BJ (cell line): ENCODE data around the gene SMC1A. TPM values are rescaled to one million over a fixed set of nuclear protein-coding genes. Genes with fewer than 3 reads are reported as not detected.

Source experiments
- CTCF ChIA-PET: fragments of 350-600 bp; formaldehyde crosslinking; extraction: SDS; loops from one replicate; lab custom pipeline; 2021; ENCODE audit warnings: antibody characterized with exemption, inconsistent platforms; lab: Yijun Ruan, JAX
- POLR2A ChIA-PET: fragments of 300-600 bp; sonication (Branson Sonifier 250); formaldehyde crosslinking; extraction: SDS; loops from one replicate; lab custom pipeline; 2021; ENCODE audit warnings: antibody characterized with exemption; lab: Charles Lee
- DNase-seq: peaks from one replicate; pipeline ENCODE4 v3.0.0-alpha.2; 2011; ENCODE audit warnings: low read depth
- H3K27me3 ChIP-seq: 2 replicates; pipeline ENCODE4 v1.6.0; 2011; ENCODE audit warnings: low read length; ENCODE audit not compliant: control insufficient read depth, insufficient read depth
- H3K36me3 ChIP-seq: 2 replicates; pipeline ENCODE4 v1.5.1; 2011; ENCODE audit warnings: low read length; ENCODE audit not compliant: control insufficient read depth, insufficient read depth
- H3K4me3 ChIP-seq: 2 replicates; pipeline ENCODE4 v1.5.1; 2011; ENCODE audit warnings: low read depth, mild to moderate bottlenecking, control low read depth, low read length
- polyA plus RNA-seq: library from polyadenylated mRNA; depleted of rRNA; stranded (reverse); fragments of >200 nt; gene quantifications from 2 replicates; pipeline ENCODE4 v1.2.3, GENCODE V29; 2011
- TF ChIP-seq, protein P1 (sequence below): IDR thresholded peaks from 2 replicates; pipeline ENCODE4 v1.5.1; 2011; ENCODE audit warnings: low read depth, mild to moderate bottlenecking, control low read depth, inconsistent platforms, low read length, moderate library complexity; ENCODE audit not compliant: insufficient read depth

The SMC1A gene
- polyA plus RNA-seq, 1 experiment, result 18.7 TPM

GRCh38 chrX:53441531-53442321, 19.3 kb upstream of the SMC1A start:
- H3K4me3 ChIP-seq, result peak overlapping the region; percentile 39
- H3K27me3 ChIP-seq, result no peaks in the 10 kb centered on the region
- ChIA-PET POLR2A (no interaction called here), CTCF (interaction anchor here (1.2 to 1.6 kb wide), 2 partner anchors 128 to 157 kb away, joined by 4 read pairs; no protein-coding TSS in a partner anchor)
- DNase-seq, result no peak
- TF ChIP-seq, protein P1, sequence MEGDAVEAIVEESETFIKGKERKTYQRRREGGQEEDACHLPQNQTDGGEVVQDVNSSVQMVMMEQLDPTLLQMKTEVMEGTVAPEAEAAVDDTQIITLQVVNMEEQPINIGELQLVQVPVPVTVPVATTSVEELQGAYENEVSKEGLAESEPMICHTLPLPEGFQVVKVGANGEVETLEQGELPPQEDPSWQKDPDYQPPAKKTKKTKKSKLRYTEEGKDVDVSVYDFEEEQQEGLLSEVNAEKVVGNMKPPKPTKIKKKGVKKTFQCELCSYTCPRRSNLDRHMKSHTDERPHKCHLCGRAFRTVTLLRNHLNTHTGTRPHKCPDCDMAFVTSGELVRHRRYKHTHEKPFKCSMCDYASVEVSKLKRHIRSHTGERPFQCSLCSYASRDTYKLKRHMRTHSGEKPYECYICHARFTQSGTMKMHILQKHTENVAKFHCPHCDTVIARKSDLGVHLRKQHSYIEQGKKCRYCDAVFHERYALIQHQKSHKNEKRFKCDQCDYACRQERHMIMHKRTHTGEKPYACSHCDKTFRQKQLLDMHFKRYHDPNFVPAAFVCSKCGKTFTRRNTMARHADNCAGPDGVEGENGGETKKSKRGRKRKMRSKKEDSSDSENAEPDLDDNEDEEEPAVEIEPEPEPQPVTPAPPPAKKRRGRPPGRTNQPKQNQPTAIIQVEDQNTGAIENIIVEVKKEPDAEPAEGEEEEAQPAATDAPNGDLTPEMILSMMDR, result no peak
- no peaks in the 10 kb centered on the region for H3K36me3 ChIP-seq

DNA sequence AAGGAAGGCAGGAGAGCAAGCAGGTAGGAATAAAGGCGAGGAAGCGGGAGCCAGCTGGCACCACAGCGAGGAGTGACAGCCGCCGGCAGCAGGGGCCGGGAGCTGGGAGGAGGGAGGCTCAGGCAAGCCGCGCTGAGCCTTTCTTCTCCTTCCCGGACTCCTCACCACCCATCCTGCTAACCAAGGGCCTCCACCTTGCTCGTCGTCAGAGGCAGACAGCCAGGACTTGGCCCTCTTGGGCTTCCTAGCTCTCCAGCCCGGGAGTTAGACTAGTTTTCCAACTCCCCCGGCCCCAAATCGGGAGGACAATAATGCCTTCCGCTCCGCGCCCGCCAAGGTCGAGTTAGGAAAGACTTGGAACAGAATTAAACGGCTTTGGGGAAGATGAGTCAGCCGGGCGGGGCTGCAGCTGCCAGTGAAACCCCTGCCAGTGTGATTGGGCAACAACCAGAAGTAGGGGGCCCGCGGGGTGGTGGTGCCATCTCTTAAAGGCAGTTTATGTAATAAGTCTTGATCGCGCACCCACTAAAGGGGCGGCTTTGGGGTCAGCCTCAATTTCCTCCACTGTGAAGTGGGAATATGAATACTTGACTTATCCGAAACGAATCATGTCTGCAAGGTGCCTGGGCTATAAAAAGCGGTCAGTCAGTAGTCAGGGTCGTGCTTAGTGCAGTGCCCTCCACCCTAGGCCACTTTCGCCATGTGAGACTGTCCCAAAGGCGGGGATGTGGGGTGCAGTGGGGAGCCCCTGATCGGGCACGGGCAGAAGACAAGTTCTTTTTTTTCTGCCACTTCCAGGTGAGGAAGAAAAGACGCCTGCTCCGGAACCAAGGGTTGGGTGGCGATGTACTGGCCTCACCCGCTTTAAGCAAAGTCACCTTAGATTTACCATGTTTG, 18.4 kb upstream of the SMC1A start:
- TF ChIP-seq, protein P1, result no peak
- POLR2A ChIA-PET, result no interaction called here
- peak overlapping the region; percentile 39 for H3K4me3 ChIP-seq

DNA sequence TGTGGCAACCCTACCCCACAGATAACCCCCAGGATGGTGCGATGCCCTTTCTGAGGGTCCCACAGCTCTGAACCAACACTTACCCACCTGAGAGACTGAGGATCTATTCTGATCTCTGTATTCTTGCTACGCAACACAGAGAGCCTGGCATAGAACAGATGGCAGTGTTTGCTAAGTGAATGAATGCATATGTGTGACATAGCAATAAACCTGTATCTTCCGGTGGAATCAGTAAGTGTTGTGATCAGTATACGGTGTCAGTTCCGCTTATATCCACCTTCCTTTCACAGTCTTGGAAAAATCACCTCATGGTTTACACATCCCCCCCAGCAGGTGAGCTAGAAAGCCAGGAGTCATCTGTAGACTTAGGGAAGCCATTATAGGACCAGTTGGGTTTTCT, 17.6 kb upstream of the SMC1A start:
- no peak for DNase-seq
- H3K27me3 ChIP-seq, result no peaks in the 10 kb centered on the region
- no peaks in the 10 kb centered on the region for H3K36me3 ChIP-seq
- TF ChIP-seq, protein P1, result no peak
- POLR2A ChIA-PET, result no interaction called here
- CTCF ChIA-PET, result interaction anchor here (1.6 kb wide), 1 partner anchor 127 kb away, joined by 4 read pairs; no protein-coding TSS in a partner anchor
- H3K4me3 ChIP-seq, result no peak overlapping the region

More for the DNA sequence above, 18.4 kb upstream of the SMC1A start:
- CTCF ChIA-PET, result interaction anchor here (0.8 to 1.6 kb wide), 2 partner anchors 128 to 191 kb away, joined by 3 to 4 read pairs; no protein-coding TSS in a partner anchor
- no peak for DNase-seq
- Histone ChIP-seq H3K36me3 (no peaks in the 10 kb centered on the region), H3K27me3 (no peaks in the 10 kb centered on the region)

DNA sequence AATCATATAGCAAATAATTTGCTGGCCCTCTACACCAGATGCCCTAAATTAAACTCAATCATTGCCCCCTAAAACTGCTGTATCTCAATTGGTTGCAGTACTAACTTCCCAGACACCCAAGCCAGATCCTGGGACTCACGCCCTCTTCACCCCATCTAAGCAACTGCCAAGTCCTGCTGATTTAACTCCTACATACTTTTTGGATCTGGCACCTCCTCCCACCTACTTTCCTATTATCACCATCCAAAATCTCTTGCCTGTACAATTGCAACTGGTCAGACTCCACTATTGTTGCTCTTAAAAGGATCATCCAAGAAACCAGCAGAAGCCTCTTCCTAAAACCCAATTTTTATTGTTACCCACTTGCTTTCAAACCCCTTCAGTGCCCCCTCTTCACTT, 16.4 kb upstream of the SMC1A start:
- DNase-seq, result no peak
- TF ChIP-seq, protein P1, result no peak
- ChIA-PET CTCF (no interaction called here), POLR2A (no interaction called here)
- Histone ChIP-seq H3K4me3 (no peak overlapping the region), H3K27me3 (no peaks in the 10 kb centered on the region), H3K36me3 (no peaks in the 10 kb centered on the region)

DNA sequence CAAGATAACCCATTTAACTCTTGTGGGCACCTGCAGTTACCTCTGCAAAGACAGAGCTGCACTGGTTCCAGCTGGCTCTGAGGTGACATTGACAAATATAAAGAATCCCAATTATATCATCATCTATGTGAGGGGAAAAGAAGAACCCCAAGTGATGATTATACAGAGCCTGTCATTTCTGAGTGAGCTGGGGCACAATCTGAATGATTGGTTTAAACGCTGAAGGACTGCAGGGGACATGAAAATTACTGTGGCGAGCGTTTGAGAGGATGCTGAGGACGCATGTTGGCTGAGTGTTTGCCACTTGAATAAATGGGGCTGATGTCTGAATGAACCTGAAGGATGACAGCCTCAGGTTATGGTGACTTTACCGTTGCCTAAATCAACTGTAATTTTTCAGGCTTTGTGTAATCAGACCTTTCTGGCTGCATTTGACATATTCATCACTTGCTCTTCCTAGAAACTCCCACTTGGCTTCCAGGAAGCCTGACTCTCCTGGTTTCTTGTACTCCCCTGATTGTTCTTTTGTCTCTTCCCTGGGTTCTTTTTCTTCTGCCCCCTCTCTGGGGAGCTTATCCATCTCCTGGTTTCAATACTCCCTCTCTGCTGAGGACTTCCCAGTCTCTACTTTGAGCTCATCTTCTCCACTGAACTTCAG, 15.8 kb upstream of the SMC1A start:
- POLR2A ChIA-PET, result no interaction called here
- DNase-seq, result no peak
- CTCF ChIA-PET, result no interaction called here
- Histone ChIP-seq H3K4me3 (no peak overlapping the region), H3K36me3 (no peaks in the 10 kb centered on the region), H3K27me3 (no peaks in the 10 kb centered on the region)
- TF ChIP-seq, protein P1, result no peak
